B cell (primary cell): ENCODE measurements around the gene VAV3.

Experiments
- EZH2 ChIP-seq: IDR thresholded peaks from 2 replicates; pipeline ENCODE4 v1.6.1; 2012; ENCODE audit warnings: borderline replicate concordance, low read depth, mild to moderate bottlenecking, moderate library complexity, low read length; ENCODE audit not compliant: insufficient read depth, poor library complexity, severe bottlenecking
- TF ChIP-seq, protein P1 (sequence below): fragments of 200-600 bp; IDR thresholded peaks from one replicate; pipeline ENCODE4 v1.8.0; 2022; ENCODE audit warnings: antibody characterized with exemption, mild to moderate bottlenecking

GRCh38 chr1:107927820-107928219 lies 37.2 kb downstream of the VAV3 start:
- TF ChIP-seq, protein P1, sequence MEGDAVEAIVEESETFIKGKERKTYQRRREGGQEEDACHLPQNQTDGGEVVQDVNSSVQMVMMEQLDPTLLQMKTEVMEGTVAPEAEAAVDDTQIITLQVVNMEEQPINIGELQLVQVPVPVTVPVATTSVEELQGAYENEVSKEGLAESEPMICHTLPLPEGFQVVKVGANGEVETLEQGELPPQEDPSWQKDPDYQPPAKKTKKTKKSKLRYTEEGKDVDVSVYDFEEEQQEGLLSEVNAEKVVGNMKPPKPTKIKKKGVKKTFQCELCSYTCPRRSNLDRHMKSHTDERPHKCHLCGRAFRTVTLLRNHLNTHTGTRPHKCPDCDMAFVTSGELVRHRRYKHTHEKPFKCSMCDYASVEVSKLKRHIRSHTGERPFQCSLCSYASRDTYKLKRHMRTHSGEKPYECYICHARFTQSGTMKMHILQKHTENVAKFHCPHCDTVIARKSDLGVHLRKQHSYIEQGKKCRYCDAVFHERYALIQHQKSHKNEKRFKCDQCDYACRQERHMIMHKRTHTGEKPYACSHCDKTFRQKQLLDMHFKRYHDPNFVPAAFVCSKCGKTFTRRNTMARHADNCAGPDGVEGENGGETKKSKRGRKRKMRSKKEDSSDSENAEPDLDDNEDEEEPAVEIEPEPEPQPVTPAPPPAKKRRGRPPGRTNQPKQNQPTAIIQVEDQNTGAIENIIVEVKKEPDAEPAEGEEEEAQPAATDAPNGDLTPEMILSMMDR: no peak
- TF ChIP-seq EZH2: no peak
